Measurements from ENCODE around the gene GPR176.

The GPR176 gene

GRCh38 chr15:39890621-39891020, 29.4 kb downstream of the GPR176 start:
- no peaks in the 10 kb centered on the region for H3K36me3 ChIP-seq (ENCODE audit: control insufficient read depth in 2 of 2, insufficient read depth in 1 of 2, low read length in 2 of 2)
- no peak overlapping the region for H3K4me3 ChIP-seq (ENCODE audit: low read depth, low read length)
- H3K9me3 ChIP-seq (ENCODE audit: control insufficient read depth, insufficient read depth, low read depth, low read length): no peaks in the 10 kb centered on the region
- CTCF ChIA-PET: interaction anchor here (0.7 kb wide), 1 partner anchor 379 kb away, joined by 3 read pairs; no protein-coding TSS in a partner anchor
- H3K27ac ChIP-seq (ENCODE audit: extremely low read depth, low read depth, low read length): no peak overlapping the region
- TF ChIP-seq ZBTB44 (tag by site-specific recombination; IDR thresholded peaks at IDR 0.05): no peak
- no peak for TF ChIP-seq ZNF792 (tag by site-specific recombination; IDR thresholded peaks at IDR 0.05)
- TF ChIP-seq ZNF449 (tag by site-specific recombination; IDR thresholded peaks at IDR 0.05): peak; percentile 93
- peaks cover 9% of the 10 kb centered on the region; the same call in 1 of the 2 replicates for H3K4me1 ChIP-seq (ENCODE audit: control insufficient read depth, insufficient read depth, low read length)
- POLR2A ChIA-PET: no interaction called here

GRCh38 chr15:39889601-39890000, 30.5 kb downstream of the GPR176 start:
- CTCF ChIA-PET: no interaction called here
- TF ChIP-seq KLF10 (tag by site-specific recombination; IDR thresholded peaks at IDR 0.05) (no peak), ZNF202 (tag by site-specific recombination; IDR thresholded peaks at IDR 0.05; ENCODE audit: borderline replicate concordance) (no peak), ZNF48 (tag by site-specific recombination; IDR thresholded peaks at IDR 0.05) (no peak), ATF2 (tag by site-specific recombination; IDR thresholded peaks at IDR 0.05; ENCODE audit: low read depth) (no peak), ZNF626 (tag by site-specific recombination; IDR thresholded peaks at IDR 0.05) (no peak), ZNF19 (tag by site-specific recombination; IDR thresholded peaks at IDR 0.05; ENCODE audit: low read depth) (no peak), ZNF837 (tag by site-specific recombination; IDR thresholded peaks at IDR 0.05) (no peak), ZNF16 (tag by site-specific recombination; IDR thresholded peaks at IDR 0.05; ENCODE audit: low read depth) (no peak), ZNF132 (tag by site-specific recombination; IDR thresholded peaks at IDR 0.05; ENCODE audit: borderline replicate concordance) (no peak), KLF7 (tag by site-specific recombination; IDR thresholded peaks at IDR 0.05; ENCODE audit: borderline replicate concordance) (no peak), KLF17 (tag by site-specific recombination; IDR thresholded peaks at IDR 0.05) (no peak), ZNF791 (tag by site-specific recombination; IDR thresholded peaks at IDR 0.05) (no peak), PATZ1 (tag by site-specific recombination; IDR thresholded peaks at IDR 0.05) (no peak), YY2 (tag by site-specific recombination; IDR thresholded peaks at IDR 0.05) (no peak)
- POLR2A ChIA-PET: no interaction called here
- Histone ChIP-seq H3K4me3 (ENCODE audit: low read depth, low read length) (no peak overlapping the region), H3K9me3 (ENCODE audit: control insufficient read depth, insufficient read depth, low read depth, low read length) (no peaks in the 10 kb centered on the region), H3K36me3 (ENCODE audit: control insufficient read depth in 2 of 2, insufficient read depth in 1 of 2, low read length in 2 of 2) (no peaks in the 10 kb centered on the region), H3K4me1 (ENCODE audit: control insufficient read depth, insufficient read depth, low read length) (peaks cover 9% of the 10 kb centered on the region; the same call in 1 of the 2 replicates), H3K27ac (ENCODE audit: extremely low read depth, low read depth, low read length) (no peak overlapping the region)
